Stomach (tissue), 4 donors: ENCODE data around the gene ETFA.

Experiments used
- CTCF ChIP-seq, 7 experiments: fragments of 450-650 bp in 4 of 7; fragments of 200-600 bp in 3 of 7; sonication (generic) in 3 of 7; IDR thresholded peaks; one replicate each; pipeline ENCODE4 v1.5.1; 2016 to 2019; ENCODE audit warnings: antibody characterized with exemption in 7 of 7, control low read depth in 2 of 7, mild to moderate bottlenecking in 1 of 7
- EP300 ChIP-seq: sonication (generic); formaldehyde crosslinking; IDR thresholded peaks from one replicate; pipeline ENCODE4 v1.6.1; 2017; ENCODE audit warnings: antibody characterized with exemption
- POLR2A ChIP-seq, 4 donors: fragments of 450-650 bp; IDR thresholded peaks; one replicate each; pipeline ENCODE4 v1.6.1; 2016; ENCODE audit warnings: antibody characterized with exemption in 4 of 4, control low read depth in 2 of 4, mild to moderate bottlenecking in 1 of 4, moderate library complexity in 1 of 4
- POLR2AphosphoS5 ChIP-seq, 3 donors: sonication (generic); formaldehyde crosslinking; IDR thresholded peaks; one replicate each; pipeline ENCODE4 v1.6.1; 2016; ENCODE audit warnings: antibody characterized with exemption in 3 of 3

GRCh38 chr15:76178296-76179000, 132.8 kb downstream of the ETFA start:
- TF ChIP-seq CTCF (IDR thresholded peaks at IDR 0.05) (no peak), POLR2AphosphoS5 (IDR thresholded peaks at IDR 0.05) (no peak), POLR2A (IDR thresholded peaks at IDR 0.05) (no peak), EP300 (no peak)
